GM19468 (cell line): ENCODE results near the gene ZNF892.
A peak's percentile ranks its signal among the peaks of the same experiment; 100 is the strongest.
"Not testable (repeated sequence)": the region's sequence is repeated elsewhere in the genome, so short reads cannot be mapped to it uniquely, and the experiment has no call there.

Experiments
- ATAC-seq: cut with Tn5 transposase; IDR thresholded peaks from one replicate; pipeline ENCODE4 v1.9.1; 2021; ENCODE audit warnings: mild to moderate bottlenecking, moderate library complexity, moderate number of reproducible peaks; ENCODE audit not compliant: unreplicated experiment; ENCODE audit errors: extremely low read depth

The ZNF892 gene

GRCh38 chr2:95207111-95207961 is at the start of gene ZNF892:
TSS of gene ZNF892 (plus strand) at chr2:95207521. CDS start at chr2:95207816, 295 bp downstream.
- ATAC-seq, result peak; percentile 97

- ATAC-seq, result no peak
Measured at GRCh38 chr2:95158441-95158840, 48.9 kb upstream of the ZNF892 start.

GRCh38 chr2:95158891-95159619 is 48.3 kb upstream of the ZNF892 start:
- ATAC-seq, result no peak

GRCh38 chr2:95159690-95160449 is 47.5 kb upstream of the ZNF892 start, which contains the start of gene ZNF514:
TSS of gene ZNF514 (minus strand) at chr2:95159848. CDS start at chr2:95153253, 6,595 bp downstream.
- ATAC-seq, result peak; percentile 87

- ATAC-seq, result no peak
Measured at GRCh38 chr2:95165030-95165370, 42.3 kb upstream of the ZNF892 start.

- ATAC-seq, result peak; percentile 85
Measured at GRCh38 chr2:95165371-95166064, 41.8 kb upstream of the ZNF892 start, which contains the start of gene ZNF2. TSS of gene ZNF2 (plus strand) at chr2:95165809. CDS start at chr2:95176227, 10,418 bp downstream.

- ATAC-seq, result no peak
Measured at GRCh38 chr2:95166065-95166763, 41.1 kb upstream of the ZNF892 start.

- no peak for ATAC-seq
Measured at GRCh38 chr2:95171902-95172301, 35.4 kb upstream of the ZNF892 start.

GRCh38 chr2:95174031-95174542 is 33.2 kb upstream of the ZNF892 start:
- ATAC-seq, result no peak

- ATAC-seq, result no peak
Measured at GRCh38 chr2:95179451-95179850, 27.9 kb upstream of the ZNF892 start.

- ATAC-seq, result no peak
Measured at GRCh38 chr2:95181774-95182173, 25.5 kb upstream of the ZNF892 start.

GRCh38 chr2:95185197-95185596 is 22.1 kb upstream of the ZNF892 start:
- ATAC-seq, result no peak

GRCh38 chr2:95185973-95186372 is 21.3 kb upstream of the ZNF892 start:
- no peak for ATAC-seq

GRCh38 chr2:95192956-95193355 is 14.4 kb upstream of the ZNF892 start:
- not testable (repeated sequence) for ATAC-seq

GRCh38 chr2:95203911-95204310 is 3.4 kb upstream of the ZNF892 start:
- ATAC-seq, result no peak

- ATAC-seq, result no peak
Measured at GRCh38 chr2:95204396-95204795, 2.9 kb upstream of the ZNF892 start.

- ATAC-seq, result no peak
Measured at GRCh38 chr2:95206096-95206495, 1.2 kb upstream of the ZNF892 start.

GRCh38 chr2:95208106-95208505 is 785 bp downstream of the ZNF892 start:
- no peak for ATAC-seq

- ATAC-seq, result no peak
Measured at GRCh38 chr2:95215018-95215612, 7.8 kb downstream of the ZNF892 start.
